ENCODE data around the gene TRIP10.

TRIP10 gene

DNA sequence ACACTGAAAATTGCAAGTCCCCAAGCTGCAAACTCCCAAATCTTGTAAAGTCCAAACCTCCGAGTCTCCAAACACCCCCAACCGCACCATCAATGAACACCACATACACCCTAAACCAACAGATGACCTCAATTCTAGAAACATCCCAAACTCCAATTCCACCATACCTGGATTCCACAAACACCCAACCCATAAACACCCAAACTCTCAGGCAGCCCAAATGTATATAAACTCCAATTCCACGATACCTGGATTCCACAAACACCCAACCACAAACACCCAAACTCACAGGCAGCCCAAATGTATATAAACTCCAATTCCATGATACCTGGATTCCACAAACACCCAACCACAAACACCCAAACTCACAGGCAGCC is 19.5 kb upstream of the TRIP10 start:
- no peak overlapping the region for H3K9ac ChIP-seq (ENCODE audit: low read length)
- H3K4me3 ChIP-seq (ENCODE audit: low read length), result no peak overlapping the region
- no peak overlapping the region for H3K27ac ChIP-seq (ENCODE audit: low read length)
- H3K9me3 ChIP-seq (ENCODE audit: control insufficient read depth, low read depth, low read length), result no peaks in the 10 kb centered on the region
- H3K36me3 ChIP-seq (ENCODE audit: control insufficient read depth, low read depth, low read length), result no peaks in the 10 kb centered on the region
- no peaks in the 10 kb centered on the region for H3K4me1 ChIP-seq (ENCODE audit: control insufficient read depth, low read depth, low read length)
- no peaks in the 10 kb centered on the region for H3K27me3 ChIP-seq (ENCODE audit: control insufficient read depth, insufficient read depth, low read length)

DNA sequence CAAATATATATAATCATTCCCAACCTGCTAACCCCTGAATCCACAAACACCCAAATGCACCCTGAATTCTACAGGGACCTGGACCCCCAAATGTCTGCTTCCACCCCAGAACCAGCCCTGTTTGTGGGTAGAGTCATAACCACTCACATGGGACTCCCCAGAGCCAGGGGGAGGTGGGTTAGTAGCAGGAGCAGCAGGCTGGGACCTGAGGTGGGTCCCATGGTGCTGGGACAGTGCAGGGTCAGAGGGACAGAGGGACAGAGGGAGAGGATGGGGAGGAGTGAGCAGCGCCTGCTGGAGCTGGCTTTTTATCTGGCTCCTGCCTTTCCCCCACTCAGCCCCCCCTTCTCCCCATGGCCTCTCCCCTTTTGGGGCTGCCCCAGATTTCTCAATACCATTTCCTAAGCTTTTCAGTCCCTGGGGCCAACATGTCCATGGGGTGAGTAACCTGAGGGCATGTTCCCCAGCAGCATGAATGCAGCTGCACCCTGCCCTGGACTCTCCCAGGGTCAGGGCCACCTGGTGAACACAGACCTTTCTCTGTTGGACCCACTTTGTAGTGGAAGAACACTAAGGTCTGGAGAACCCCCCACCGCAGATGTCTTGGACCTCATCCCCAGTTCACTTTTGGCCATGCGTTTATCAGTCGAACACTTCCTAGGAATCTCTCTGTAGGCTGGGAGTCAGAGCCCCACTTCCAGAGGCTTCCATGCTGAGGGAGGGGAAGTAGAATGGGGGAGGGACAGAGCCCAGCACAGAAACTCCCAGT is 18.9 kb upstream of the TRIP10 start, which contains the start of gene C3:
C3 (minus strand) TSS at position 282 of the 769 bp plus-strand sequence; CDS start at position 221, 61 bp downstream.
- no peak within 1 kb of the TSS for H3K4me3 ChIP-seq (ENCODE audit: low read length)
- H3K9me3 ChIP-seq (ENCODE audit: control insufficient read depth, low read depth, low read length), result no peaks in the 10 kb centered on the region
- no peak within 1 kb of the TSS for H3K27ac ChIP-seq (ENCODE audit: low read length)
- no peak within 1 kb of the TSS for H3K9ac ChIP-seq (ENCODE audit: low read length)
- H3K4me1 ChIP-seq (ENCODE audit: control insufficient read depth, low read depth, low read length), result no peaks in the 10 kb centered on the region
- H3K36me3 ChIP-seq (ENCODE audit: control insufficient read depth, low read depth, low read length), result no peaks in the 10 kb centered on the region
- H3K27me3 ChIP-seq (ENCODE audit: control insufficient read depth, insufficient read depth, low read length), result no peaks in the 10 kb centered on the region

DNA sequence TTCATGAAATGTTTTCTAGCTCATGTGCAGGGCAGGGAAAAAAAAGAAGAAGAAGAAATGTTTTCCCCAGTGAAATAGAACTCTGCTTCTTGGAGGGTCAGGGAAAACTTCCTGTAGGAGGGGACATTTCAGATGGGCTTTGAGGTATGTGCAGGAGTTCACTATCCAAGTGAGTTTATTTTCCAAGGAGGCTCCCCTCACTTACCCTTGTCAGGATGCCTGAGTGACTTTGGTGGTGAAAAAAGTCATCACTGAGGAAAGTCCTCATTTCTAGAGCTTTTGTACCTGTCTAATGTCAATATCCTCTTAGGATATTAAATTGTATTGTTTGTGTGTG is 18.4 kb upstream of the TRIP10 start:
- Histone ChIP-seq H3K9me3 (ENCODE audit: control insufficient read depth, low read depth, low read length) (no peaks in the 10 kb centered on the region), H3K4me1 (ENCODE audit: control insufficient read depth, low read depth, low read length) (no peaks in the 10 kb centered on the region), H3K36me3 (ENCODE audit: control insufficient read depth, low read depth, low read length) (no peaks in the 10 kb centered on the region), H3K27me3 (ENCODE audit: control insufficient read depth, insufficient read depth, low read length) (no peaks in the 10 kb centered on the region), H3K9ac (ENCODE audit: low read length) (no peak overlapping the region), H3K4me3 (ENCODE audit: low read length) (no peak overlapping the region), H3K27ac (ENCODE audit: low read length) (no peak overlapping the region)

DNA sequence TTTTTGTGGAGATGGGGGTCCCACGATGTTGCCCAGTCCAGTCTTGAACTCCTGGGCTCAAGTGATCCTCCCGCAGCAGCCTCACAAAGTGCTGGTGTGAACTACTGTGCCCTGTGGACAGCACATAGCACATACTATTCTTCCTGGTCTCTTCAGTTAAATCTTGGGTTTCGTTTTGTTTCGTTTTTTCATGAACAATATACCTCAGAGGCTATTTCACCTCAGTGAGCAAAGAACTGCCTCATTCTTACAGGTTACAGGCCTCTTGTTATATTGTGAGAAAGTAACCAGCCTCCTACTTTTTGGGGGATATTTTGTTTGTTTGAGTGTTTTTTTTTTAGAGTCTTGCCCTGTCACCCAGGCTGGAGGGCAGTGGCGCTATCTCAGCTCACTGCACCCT is 17.7 kb upstream of the TRIP10 start:
- H3K4me3 ChIP-seq (ENCODE audit: low read length), result no peak overlapping the region
- H3K4me1 ChIP-seq (ENCODE audit: control insufficient read depth, low read depth, low read length), result no peaks in the 10 kb centered on the region
- no peak overlapping the region for H3K9ac ChIP-seq (ENCODE audit: low read length)
- H3K9me3 ChIP-seq (ENCODE audit: control insufficient read depth, low read depth, low read length), result no peaks in the 10 kb centered on the region
- H3K27ac ChIP-seq (ENCODE audit: low read length), result no peak overlapping the region
- H3K27me3 ChIP-seq (ENCODE audit: control insufficient read depth, insufficient read depth, low read length), result no peaks in the 10 kb centered on the region
- H3K36me3 ChIP-seq (ENCODE audit: control insufficient read depth, low read depth, low read length), result no peaks in the 10 kb centered on the region

DNA sequence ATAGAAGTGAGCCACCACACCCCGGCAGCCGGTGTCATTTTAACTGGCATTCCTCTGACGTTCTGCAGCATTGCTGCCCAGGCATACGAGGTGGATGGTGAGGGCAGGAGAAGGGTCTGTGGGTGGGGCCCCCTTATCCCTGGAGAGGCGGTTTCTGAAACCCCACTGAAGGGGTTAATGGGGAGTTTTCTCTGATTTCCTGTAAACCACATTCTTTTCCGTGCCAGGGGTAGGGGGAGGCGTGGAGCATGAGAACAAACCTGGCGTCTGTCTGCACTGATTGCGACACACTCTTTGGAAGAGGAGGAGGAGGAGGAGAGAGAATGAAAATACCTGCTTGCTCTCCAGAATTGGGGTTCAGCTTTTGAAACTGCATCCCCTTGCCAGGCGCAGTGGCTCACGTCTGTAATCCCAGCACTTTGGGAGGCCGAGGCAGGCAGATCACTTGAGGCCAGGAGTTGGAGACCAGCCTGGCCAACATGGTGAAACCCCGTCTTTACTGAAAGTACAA is 16.3 kb upstream of the TRIP10 start:
- H3K9me3 ChIP-seq (ENCODE audit: control insufficient read depth, low read depth, low read length), result no peaks in the 10 kb centered on the region
- no peak overlapping the region for H3K27ac ChIP-seq (ENCODE audit: low read length)
- no peaks in the 10 kb centered on the region for H3K4me1 ChIP-seq (ENCODE audit: control insufficient read depth, low read depth, low read length)
- no peak overlapping the region for H3K4me3 ChIP-seq (ENCODE audit: low read length)
- H3K27me3 ChIP-seq (ENCODE audit: control insufficient read depth, insufficient read depth, low read length), result no peaks in the 10 kb centered on the region
- no peak overlapping the region for H3K9ac ChIP-seq (ENCODE audit: low read length)
- no peaks in the 10 kb centered on the region for H3K36me3 ChIP-seq (ENCODE audit: control insufficient read depth, low read depth, low read length)

DNA sequence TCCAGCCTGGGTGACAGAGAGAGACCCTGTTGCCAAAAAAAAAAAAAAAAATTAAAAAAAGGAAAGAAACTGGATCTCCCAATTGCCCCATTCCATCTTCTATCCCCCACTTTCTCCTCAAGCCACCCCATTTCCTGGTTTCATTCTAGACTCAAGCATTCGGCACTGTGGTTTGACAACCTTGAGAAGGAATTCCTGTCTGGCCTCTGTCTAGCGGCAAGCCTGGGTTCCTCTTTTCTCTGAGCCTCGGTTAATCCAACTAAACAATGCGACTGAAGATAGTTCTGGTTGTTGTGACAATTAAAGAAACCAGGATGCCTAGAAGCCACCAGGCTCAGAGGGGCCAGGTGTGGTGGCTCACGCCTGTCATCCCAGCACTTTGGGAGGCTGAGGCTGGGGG is 15.7 kb upstream of the TRIP10 start:
- Histone ChIP-seq H3K4me3 (ENCODE audit: low read length) (no peak overlapping the region), H3K36me3 (ENCODE audit: control insufficient read depth, low read depth, low read length) (no peaks in the 10 kb centered on the region), H3K27me3 (ENCODE audit: control insufficient read depth, insufficient read depth, low read length) (no peaks in the 10 kb centered on the region), H3K9ac (ENCODE audit: low read length) (no peak overlapping the region), H3K9me3 (ENCODE audit: control insufficient read depth, low read depth, low read length) (no peaks in the 10 kb centered on the region), H3K27ac (ENCODE audit: low read length) (no peak overlapping the region), H3K4me1 (ENCODE audit: control insufficient read depth, low read depth, low read length) (no peaks in the 10 kb centered on the region)

DNA sequence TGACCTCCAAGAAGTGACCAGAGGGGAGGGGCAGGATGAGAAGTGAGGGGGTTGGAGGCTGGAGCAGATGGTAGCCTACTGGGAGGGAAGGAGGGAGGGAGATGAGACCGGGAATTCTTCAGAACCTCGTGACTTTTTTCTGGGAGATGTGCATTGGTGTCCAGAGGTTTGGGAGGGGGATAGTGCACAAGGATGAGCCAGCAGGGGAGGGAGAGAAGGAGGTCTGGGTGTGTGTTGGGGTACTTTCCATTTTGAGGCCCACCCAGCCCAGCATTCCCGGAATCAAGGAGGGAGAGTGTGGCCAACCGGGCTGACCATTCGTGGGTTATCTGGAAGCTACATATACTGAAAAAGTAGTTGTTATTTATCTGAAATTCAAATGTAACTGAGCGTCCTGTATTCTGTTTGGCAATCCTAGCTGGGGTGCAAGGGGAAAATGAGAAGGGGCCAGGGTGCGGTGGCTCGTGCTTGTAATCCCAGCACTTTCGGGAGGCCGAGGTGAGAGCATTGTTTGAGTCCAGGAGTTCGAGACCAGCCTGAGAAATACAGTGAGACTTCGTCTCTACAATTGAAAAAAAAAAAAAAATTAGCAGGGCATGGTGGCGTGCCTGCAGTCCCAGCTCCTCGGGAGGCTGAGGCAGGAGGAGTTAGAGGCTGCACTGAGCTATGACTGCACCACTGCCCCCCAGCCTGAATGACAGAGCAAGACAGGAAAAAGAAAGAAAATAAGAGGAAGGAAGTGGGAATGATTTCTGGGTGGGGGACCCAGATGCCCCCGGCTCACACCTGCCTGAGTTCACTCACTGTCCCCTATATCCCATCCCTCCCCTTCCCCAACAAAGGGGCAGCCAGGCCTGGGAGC is 14.6 kb upstream of the TRIP10 start:
- no peak overlapping the region for H3K4me3 ChIP-seq (ENCODE audit: low read length)
- H3K9me3 ChIP-seq (ENCODE audit: control insufficient read depth, low read depth, low read length), result no peaks in the 10 kb centered on the region
- peaks cover 1% of the 10 kb centered on the region for H3K4me1 ChIP-seq (ENCODE audit: control insufficient read depth, low read depth, low read length)
- no peaks in the 10 kb centered on the region for H3K36me3 ChIP-seq (ENCODE audit: control insufficient read depth, low read depth, low read length)
- H3K9ac ChIP-seq (ENCODE audit: low read length), result no peak overlapping the region
- H3K27ac ChIP-seq (ENCODE audit: low read length), result no peak overlapping the region
- no peaks in the 10 kb centered on the region for H3K27me3 ChIP-seq (ENCODE audit: control insufficient read depth, insufficient read depth, low read length)

DNA sequence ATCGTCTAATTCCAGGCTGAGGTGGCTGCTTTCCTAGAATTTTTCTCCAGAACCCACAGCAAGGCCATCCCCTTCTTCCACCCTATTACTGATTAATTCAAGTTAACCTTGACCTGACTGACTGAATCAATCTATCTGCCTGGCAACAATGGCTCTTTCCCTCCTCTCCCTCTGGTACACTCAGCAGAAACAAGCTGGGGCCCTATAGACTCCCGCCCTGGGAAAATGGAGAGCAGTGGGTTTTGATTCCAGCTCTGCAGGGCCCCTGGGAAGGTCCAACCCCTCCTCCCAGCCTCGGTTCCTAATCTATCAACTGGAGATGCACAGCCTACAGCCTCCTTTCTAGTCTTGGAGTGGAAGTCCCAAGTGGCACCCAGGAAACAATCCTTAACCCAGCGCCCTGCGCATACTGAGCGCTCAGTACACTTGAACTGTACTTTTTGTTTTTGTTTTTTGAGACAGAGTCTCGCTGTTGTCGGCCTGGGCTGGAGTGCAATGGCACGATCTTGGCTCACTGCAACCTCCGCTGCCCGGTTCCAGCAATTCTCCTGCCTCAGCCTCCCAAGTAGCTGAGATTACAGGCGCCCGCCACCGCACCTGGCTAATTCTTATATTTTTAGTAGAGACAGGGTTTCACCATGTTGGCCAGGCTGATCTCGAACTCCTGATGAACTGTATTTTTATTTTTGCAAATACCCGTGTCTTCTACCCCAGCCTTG is 13.8 kb upstream of the TRIP10 start:
- H3K27ac ChIP-seq (ENCODE audit: low read length), result no peak overlapping the region

DNA sequence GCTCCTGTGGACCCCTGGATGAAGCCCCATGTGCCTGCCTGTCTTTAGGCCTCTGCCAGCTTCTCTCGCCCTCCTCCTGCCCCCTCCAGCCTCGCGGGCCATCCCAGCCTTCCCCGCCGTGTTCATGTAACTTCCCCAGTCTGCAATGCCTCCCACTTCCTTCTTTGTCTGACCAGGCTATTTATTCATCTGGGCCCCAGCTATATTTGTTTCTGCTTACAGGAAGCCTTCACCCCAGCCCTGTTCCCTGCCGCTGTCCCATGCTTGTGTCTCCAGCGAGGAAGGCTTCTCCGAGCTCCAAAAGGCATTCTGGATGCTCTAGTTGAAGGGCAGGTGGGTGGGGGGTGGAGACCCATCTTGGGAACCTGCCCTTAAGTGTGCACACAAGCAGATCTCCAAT is 11.1 kb upstream of the TRIP10 start:
- H3K9me3 ChIP-seq (ENCODE audit: control insufficient read depth, low read depth, low read length), result no peaks in the 10 kb centered on the region
- peaks cover 3% of the 10 kb centered on the region for H3K4me1 ChIP-seq (ENCODE audit: control insufficient read depth, low read depth, low read length)
- no peak overlapping the region for H3K4me3 ChIP-seq (ENCODE audit: low read length)
- H3K9ac ChIP-seq (ENCODE audit: low read length), result no peak overlapping the region
- H3K36me3 ChIP-seq (ENCODE audit: control insufficient read depth, low read depth, low read length), result no peaks in the 10 kb centered on the region
- no peak overlapping the region for H3K27ac ChIP-seq (ENCODE audit: low read length)
- H3K27me3 ChIP-seq (ENCODE audit: control insufficient read depth, insufficient read depth, low read length), result no peaks in the 10 kb centered on the region

More for the DNA sequence above, 13.8 kb upstream of the TRIP10 start:
- H3K9me3 ChIP-seq (ENCODE audit: control insufficient read depth, low read depth, low read length), result no peaks in the 10 kb centered on the region
- no peak overlapping the region for H3K9ac ChIP-seq (ENCODE audit: low read length)
- no peaks in the 10 kb centered on the region for H3K27me3 ChIP-seq (ENCODE audit: control insufficient read depth, insufficient read depth, low read length)
- H3K4me3 ChIP-seq (ENCODE audit: low read length), result no peak overlapping the region
- H3K36me3 ChIP-seq (ENCODE audit: control insufficient read depth, low read depth, low read length), result no peaks in the 10 kb centered on the region
- H3K4me1 ChIP-seq (ENCODE audit: control insufficient read depth, low read depth, low read length), result peaks cover 3% of the 10 kb centered on the region

DNA sequence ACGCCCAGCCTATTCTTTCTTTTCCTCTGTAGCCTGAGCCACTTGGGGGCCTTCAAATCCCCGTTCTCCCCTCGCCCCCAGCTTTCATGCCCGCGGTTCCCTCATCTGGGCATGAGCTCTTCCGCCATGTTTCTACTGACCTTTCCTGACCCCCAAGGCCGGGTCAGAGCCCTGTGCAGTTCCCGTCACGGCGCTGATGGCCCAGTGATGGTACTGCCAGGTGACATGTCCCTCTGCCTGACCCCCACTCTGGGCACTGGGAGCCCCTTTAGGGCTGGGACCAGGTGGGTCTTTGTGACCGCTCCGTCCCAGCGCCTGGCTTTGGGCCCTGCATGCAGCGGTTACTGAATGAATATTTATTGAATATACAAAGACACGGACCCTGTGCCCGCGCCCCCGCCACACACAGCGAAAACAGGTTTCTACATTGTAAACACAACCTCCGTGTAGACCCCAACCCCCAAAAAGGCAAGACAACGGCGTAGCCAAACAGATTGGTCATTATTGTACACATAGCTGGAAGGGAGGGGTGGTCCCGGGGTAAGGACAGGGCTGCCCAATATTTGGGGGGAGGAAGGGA is 9.8 kb upstream of the TRIP10 start:
- Histone ChIP-seq H3K27ac (ENCODE audit: low read length) (no peak overlapping the region), H3K9me3 (ENCODE audit: control insufficient read depth, low read depth, low read length) (no peaks in the 10 kb centered on the region), H3K36me3 (ENCODE audit: control insufficient read depth, low read depth, low read length) (no peaks in the 10 kb centered on the region), H3K27me3 (ENCODE audit: control insufficient read depth, insufficient read depth, low read length) (no peaks in the 10 kb centered on the region), H3K4me1 (ENCODE audit: control insufficient read depth, low read depth, low read length) (peaks cover 3% of the 10 kb centered on the region), H3K9ac (ENCODE audit: low read length) (no peak overlapping the region), H3K4me3 (ENCODE audit: low read length) (no peak overlapping the region)

DNA sequence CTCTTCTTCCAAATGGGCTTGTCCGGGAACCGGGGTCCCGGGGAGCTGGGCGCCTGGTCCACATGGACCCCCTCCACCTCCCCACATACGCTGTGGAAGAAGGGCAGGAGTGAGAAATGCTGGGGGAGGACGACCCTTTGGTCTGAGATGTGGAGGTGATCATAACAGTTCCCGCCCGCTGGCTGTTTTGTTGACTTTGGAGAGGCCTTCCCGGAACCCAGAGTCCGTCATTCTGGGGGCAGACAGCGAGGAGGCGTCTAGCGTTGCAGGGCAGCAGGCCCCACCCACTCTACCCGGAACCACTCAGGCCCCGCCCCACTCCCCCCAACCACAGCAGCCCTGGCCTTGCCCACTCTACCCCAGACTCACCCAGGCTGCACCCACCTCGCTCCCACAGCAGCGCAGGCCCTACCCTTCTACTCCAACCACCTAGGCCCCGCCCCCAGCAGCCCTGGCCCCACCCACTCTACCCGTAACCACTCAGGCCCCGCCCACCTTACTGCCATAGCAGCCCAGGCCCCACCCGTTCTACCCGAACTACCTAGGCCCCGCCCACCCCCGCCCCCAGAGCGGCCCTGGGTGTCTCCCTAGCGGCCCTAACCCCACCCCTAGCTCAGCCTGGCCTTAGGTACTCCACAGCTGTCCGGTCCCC is 9.2 kb upstream of the TRIP10 start:
- H3K4me1 ChIP-seq (ENCODE audit: control insufficient read depth, low read depth, low read length), result peaks cover 7% of the 10 kb centered on the region
- H3K27me3 ChIP-seq (ENCODE audit: control insufficient read depth, insufficient read depth, low read length), result no peaks in the 10 kb centered on the region
- no peak overlapping the region for H3K9ac ChIP-seq (ENCODE audit: low read length)
- H3K4me3 ChIP-seq (ENCODE audit: low read length), result no peak overlapping the region
- H3K9me3 ChIP-seq (ENCODE audit: control insufficient read depth, low read depth, low read length), result no peaks in the 10 kb centered on the region
- H3K36me3 ChIP-seq (ENCODE audit: control insufficient read depth, low read depth, low read length), result no peaks in the 10 kb centered on the region
- H3K27ac ChIP-seq (ENCODE audit: low read length), result no peak overlapping the region
